RWPE1 (cell line): ENCODE results near the gene SYTL3.

ENCODE experiments used
- CTCF ChIA-PET: fragments of 350-600 bp; sonication (Branson Sonifier 250); formaldehyde crosslinking; extraction: SDS; loops from one replicate; lab custom pipeline; 2021; lab: Yijun Ruan, JAX
- POLR2A ChIA-PET: fragments of 400-600 bp; formaldehyde crosslinking; extraction: SDS; loops from one replicate; lab custom pipeline; 2020; ENCODE audit warnings: antibody characterized with exemption; ENCODE audit not compliant: low non-redundant PET; lab: Yijun Ruan, JAX
- DNase-seq: peaks from one replicate; pipeline ENCODE4 v3.0.0; 2012; ENCODE audit warnings: low spot score
- H3K27ac ChIP-seq: fragments of 450-650 bp; 2 replicates; pipeline ENCODE4 v1.5.1; 2017
- TF ChIP-seq, protein P1 (sequence below): fragments of 450-650 bp; conservative IDR thresholded peaks from 2 replicates; pipeline ENCODE4 v1.5.1; 2017; ENCODE audit warnings: low read depth, mild to moderate bottlenecking

Gene SYTL3

DNA sequence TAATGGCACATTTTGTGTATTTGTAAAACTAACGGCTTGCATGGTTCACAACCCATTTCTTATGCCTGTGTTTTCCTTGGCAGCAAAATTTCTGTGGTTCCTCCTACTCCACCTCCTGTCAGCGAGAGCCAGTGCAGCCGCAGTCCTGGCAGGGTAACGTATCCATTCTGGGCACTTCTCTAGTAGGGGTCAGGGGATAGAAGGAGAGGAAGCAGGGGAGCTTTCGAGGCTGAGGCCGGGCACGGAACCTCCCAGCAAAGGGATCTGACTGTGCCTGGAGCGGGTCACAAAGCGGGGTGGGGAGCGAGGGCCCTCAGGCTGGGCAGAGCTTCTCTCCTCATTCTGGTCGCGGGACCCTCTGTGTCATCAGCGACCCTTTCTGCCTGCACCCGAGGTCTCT is 58.4 kb downstream of the SYTL3 start:
- peak overlapping the region; percentile 84 for H3K27ac ChIP-seq
- CTCF ChIA-PET, result interaction anchor here (1.9 kb wide), 1 partner anchor 73 kb away, joined by 5 read pairs; no protein-coding TSS in a partner anchor
- DNase-seq, result no peak

DNA sequence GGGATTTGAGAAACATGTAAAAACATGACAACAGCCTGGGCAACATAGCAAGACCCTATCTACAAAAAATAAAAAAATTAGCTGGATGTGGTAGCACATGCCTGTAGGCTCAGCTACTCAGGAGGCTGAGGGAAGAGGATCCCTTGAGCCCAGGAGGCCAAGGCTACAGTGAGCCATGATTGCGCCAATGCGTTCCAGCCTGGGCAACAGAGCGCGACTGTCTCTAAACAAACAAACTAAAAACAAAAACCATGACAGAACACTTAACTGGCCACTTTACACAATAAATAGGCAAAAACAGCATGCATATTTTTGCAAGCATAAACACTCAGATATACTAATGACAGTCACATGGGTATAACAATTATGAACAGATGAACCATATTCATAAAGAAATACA is 60.0 kb downstream of the SYTL3 start:
- POLR2A ChIA-PET, result no interaction called here
- TF ChIP-seq, protein P1, sequence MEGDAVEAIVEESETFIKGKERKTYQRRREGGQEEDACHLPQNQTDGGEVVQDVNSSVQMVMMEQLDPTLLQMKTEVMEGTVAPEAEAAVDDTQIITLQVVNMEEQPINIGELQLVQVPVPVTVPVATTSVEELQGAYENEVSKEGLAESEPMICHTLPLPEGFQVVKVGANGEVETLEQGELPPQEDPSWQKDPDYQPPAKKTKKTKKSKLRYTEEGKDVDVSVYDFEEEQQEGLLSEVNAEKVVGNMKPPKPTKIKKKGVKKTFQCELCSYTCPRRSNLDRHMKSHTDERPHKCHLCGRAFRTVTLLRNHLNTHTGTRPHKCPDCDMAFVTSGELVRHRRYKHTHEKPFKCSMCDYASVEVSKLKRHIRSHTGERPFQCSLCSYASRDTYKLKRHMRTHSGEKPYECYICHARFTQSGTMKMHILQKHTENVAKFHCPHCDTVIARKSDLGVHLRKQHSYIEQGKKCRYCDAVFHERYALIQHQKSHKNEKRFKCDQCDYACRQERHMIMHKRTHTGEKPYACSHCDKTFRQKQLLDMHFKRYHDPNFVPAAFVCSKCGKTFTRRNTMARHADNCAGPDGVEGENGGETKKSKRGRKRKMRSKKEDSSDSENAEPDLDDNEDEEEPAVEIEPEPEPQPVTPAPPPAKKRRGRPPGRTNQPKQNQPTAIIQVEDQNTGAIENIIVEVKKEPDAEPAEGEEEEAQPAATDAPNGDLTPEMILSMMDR, result no peak
- DNase-seq, result no peak
- no peak overlapping the region for H3K27ac ChIP-seq
- CTCF ChIA-PET, result interaction anchor here (0.6 to 0.7 kb wide), 2 partner anchors 133 to 489 kb away, joined by 3 read pairs; no protein-coding TSS in a partner anchor

More for the DNA sequence above, 58.4 kb downstream of the SYTL3 start:
- POLR2A ChIA-PET, result interaction anchor here (0.5 kb wide), 1 partner anchor 211 kb away, joined by 7 read pairs; no protein-coding TSS in a partner anchor
- TF ChIP-seq, protein P1, result peak; percentile 15; the same call in 1 of the 2 replicates

DNA sequence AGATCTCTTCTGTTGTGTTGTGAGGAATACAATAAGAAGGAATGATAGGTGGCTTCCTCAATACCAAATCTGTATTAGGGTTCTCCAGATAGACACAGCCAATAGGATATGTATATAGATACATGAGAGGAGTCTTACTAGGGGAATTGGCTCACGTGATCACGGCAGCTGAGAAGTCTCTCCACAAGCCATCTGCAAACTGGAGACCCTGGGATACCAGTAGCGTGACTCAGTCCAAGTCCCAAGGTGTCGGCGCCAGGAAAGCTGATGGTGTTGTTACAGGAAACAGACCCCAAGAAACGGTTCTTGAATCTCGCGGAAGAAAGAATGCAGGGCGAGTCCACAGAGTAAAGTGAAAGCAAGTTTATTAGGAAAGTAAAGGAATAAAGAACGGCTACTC is 61.4 kb downstream of the SYTL3 start:
- CTCF ChIA-PET, result interaction anchor here (0.8 kb wide), 1 partner anchor 31 kb away, joined by 3 read pairs; no protein-coding TSS in a partner anchor
- POLR2A ChIA-PET, result no interaction called here
- no peak for DNase-seq

DNA sequence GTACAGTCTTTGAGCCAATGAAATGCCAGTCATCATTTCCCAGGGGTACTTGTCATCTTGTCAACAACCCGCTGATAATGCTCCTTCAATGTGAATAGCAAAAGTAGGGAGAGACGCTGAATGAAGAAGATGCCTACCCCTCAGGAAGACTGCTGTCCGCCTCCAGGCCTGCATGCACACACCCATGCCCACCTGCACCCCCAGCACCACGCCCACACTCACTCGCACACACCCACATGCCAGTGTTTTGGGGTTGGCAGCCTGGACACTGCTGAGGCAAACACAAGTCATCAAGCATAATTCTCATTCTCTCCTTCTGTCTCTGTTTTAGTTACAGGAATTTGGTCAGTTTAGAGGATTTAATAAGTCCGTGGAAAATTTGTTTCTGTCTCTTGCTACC is 63.6 kb downstream of the SYTL3 start:
- TF ChIP-seq, protein P1, result no peak
- no peak for DNase-seq
- ChIA-PET CTCF (no interaction called here), POLR2A (no interaction called here)
- no peak overlapping the region for H3K27ac ChIP-seq

More for the DNA sequence above, 61.4 kb downstream of the SYTL3 start:
- no peak overlapping the region for H3K27ac ChIP-seq
- TF ChIP-seq, protein P1, result no peak

DNA sequence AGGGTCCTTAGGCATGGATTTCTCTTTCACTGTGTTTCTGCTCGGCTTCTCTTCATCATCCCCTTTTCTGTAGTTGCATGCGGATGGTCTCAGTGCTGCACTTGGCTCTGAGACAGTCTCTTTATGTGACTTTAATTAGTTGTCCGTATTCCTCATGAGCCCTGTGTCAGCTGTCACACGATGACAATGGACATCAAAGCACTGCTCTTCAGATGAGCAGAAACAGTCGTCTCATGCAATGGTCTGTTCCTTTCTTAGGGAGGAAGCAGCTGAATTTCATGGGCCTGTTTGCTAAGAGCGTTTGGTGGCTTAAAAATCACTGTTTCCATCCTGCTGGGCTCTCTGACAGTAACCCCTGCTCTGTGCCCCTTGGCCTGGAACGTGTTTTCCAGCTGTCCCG is 64.9 kb downstream of the SYTL3 start:
- DNase-seq, result no peak
- ChIA-PET POLR2A (no interaction called here), CTCF (no interaction called here)
- no peak overlapping the region for H3K27ac ChIP-seq
- TF ChIP-seq, protein P1, result no peak

DNA sequence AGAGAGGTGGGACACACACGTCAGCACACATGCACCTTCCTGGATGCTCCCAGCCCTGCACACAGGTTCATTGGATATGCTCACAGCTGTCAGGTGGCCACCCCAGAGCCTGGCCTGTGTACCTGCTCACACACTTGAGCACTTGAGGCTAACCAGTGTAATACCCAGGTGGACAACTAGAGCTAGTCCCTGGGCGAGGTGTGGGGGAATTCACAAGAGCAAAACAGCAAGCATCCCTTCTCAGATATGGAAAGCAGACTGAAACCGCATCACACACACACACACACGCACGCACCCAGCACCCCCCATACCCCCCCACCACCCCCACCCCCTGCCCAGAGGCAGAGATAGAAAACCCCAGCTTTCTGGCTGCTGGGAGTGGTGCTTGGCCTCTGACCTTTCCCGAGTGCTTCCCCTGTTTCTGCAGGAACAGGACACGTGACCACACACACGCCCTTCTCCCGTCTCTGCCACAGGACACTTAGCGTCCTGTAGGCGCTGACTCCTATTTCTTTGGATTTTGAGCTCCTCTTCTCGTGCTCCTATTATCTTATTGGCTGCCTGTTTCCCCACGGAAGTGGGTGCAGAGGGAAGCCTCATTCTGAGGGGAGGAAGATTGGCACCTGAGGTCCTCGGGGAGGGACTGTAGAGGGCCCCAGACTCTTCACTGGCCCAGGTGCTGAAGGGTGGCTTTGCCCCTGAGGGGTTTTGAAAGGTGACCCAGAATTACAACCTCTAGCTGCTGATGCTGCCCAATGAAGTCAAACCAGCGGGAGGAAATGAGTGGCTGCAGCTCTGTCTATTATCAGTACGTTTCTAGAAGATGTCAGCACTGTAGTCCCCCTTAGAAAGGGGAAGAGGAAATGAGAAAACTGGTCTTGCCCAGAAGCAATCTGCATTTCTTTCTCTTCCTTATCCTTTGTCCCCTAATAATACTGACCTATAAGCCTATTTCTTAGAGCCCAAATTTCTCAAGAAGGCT is 65.8 kb downstream of the SYTL3 start:
- no peak overlapping the region for H3K27ac ChIP-seq
- CTCF ChIA-PET, result interaction anchor here (0.6 kb wide), 1 partner anchor 101 kb away, joined by 3 read pairs; no protein-coding TSS in a partner anchor
- POLR2A ChIA-PET, result no interaction called here
- TF ChIP-seq, protein P1, result no peak
- DNase-seq, result no peak
